ENCODE results near the gene OSBPL2.

Gene OSBPL2

DNA sequence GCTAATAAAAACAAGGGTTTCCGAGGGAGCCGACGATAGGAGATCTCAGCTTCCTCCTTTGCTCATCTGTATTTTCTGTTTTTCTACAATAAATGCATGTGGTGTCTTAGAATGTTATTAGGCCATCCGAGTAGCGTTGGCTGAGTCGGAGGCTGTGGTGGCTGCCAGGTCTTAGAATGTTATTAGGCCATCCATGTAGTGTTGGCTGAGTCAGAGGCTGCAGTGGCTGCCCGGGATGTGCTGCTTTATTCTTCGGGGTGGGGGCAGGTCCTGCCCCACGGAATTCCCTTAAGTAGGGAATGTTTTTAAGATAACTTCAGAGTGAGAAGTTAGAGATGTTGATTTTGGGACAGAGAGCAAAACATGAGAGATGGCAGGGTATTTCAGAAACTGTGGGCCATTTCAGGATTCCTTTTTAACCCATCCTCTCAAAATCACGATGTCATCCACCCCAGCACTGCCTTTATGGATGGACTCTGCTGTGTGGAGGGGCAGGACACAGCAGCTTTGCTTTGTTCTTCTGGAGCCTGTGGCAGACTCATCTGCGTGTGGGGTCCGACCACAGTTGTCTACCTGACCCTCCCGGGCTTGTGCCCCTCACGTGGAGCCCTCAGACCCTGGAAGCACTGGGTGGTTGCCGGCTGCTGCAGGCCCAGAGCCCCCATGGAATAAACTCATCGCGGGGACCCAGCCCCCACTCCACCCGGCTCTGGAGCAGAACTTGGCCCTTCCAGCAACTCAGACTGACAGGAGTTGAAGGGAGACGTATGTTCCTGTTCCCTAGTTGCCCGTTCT lies 20.4 kb downstream of the OSBPL2 start:
- Histone ChIP-seq H3K36me3 (ENCODE audit: control insufficient read depth, insufficient read depth, low read length) (peaks cover 37% of the 10 kb centered on the region), H3K9me3 (ENCODE audit: control insufficient read depth, insufficient read depth, low read length) (no peaks in the 10 kb centered on the region), H3K9ac (ENCODE audit: low read depth, low read length) (no peak overlapping the region)

DNA sequence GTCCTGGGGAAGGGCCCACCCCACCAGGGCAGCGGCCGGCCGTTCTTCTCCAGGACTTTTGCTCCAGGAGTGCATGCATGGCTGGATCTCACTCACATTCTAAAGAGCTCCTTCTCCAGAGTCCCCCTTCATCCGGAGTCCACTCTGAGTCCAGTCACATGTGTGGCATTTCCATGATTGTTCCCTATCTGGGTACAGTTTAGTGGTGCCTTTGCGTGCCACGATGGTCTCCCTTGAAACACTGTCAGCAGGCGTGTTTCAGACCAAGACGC lies 20.9 kb downstream of the OSBPL2 start:
- Histone ChIP-seq H3K36me3 (ENCODE audit: control insufficient read depth, insufficient read depth, low read length) (peaks cover 41% of the 10 kb centered on the region), H3K4me1 (ENCODE audit: control insufficient read depth, insufficient read depth, low read length) (no peaks in the 10 kb centered on the region), H3K9me3 (ENCODE audit: control insufficient read depth, insufficient read depth, low read length) (no peaks in the 10 kb centered on the region), H3K9ac (ENCODE audit: low read depth, low read length) (no peak overlapping the region), H3K4me3 (ENCODE audit: low read depth, low read length) (no peak overlapping the region), H3K27me3 (ENCODE audit: control insufficient read depth, insufficient read depth, low read length) (no peaks in the 10 kb centered on the region)

More for the DNA sequence above, 20.4 kb downstream of the OSBPL2 start:
- H3K4me1 ChIP-seq (ENCODE audit: control insufficient read depth, insufficient read depth, low read length) = no peaks in the 10 kb centered on the region
- H3K4me3 ChIP-seq (ENCODE audit: low read depth, low read length) = no peak overlapping the region
- H3K27me3 ChIP-seq (ENCODE audit: control insufficient read depth, insufficient read depth, low read length) = no peaks in the 10 kb centered on the region

DNA sequence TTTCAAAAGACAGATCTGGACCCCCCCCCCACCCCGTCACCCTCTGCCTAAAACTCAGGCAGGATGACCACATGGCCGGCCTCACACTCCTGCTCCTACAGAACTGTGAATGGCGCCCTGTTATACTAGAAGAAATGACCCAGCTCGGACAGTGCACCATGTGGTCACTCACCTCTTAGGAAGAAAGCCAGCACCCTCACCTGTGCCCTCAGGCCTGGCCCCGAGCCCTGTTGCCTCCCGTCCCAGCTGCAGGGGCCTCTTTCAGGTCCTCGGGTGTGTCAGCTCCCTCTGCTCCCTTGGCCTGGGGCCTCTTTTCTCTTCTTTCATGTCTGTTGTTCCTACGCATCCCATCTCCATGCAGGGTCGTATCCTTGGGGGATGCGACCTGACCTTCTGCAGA lies 23.7 kb downstream of the OSBPL2 start:
- Histone ChIP-seq H3K4me1 (ENCODE audit: control insufficient read depth, insufficient read depth, low read length) (no peaks in the 10 kb centered on the region), H3K9me3 (ENCODE audit: control insufficient read depth, insufficient read depth, low read length) (no peaks in the 10 kb centered on the region), H3K36me3 (ENCODE audit: control insufficient read depth, insufficient read depth, low read length) (peaks cover 46% of the 10 kb centered on the region), H3K27me3 (ENCODE audit: control insufficient read depth, insufficient read depth, low read length) (no peaks in the 10 kb centered on the region), H3K9ac (ENCODE audit: low read depth, low read length) (no peak overlapping the region), H3K4me3 (ENCODE audit: low read depth, low read length) (no peak overlapping the region)

DNA sequence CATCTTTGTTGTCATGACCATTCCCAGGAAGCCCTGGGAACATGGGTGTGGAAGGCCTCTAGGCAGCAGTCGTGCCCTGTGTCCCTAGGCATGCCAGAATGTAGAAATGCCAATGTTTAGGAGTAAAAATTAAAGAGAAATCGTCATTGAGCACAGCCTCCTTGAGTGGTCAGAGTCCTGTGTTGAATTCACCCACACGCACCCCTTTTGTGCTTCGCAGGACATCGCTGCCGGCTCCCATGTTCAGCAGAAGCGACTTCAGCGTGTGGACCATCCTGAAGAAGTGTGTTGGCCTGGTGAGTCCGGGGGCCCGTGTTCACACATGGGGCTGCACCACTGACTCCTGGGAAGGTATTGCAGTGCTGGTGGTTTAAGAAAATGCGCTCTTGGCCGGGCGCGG lies 25.1 kb downstream of the OSBPL2 start:
- no peaks in the 10 kb centered on the region for H3K9me3 ChIP-seq (ENCODE audit: control insufficient read depth, insufficient read depth, low read length)
- no peak overlapping the region for H3K4me3 ChIP-seq (ENCODE audit: low read depth, low read length)
- no peak overlapping the region for H3K9ac ChIP-seq (ENCODE audit: low read depth, low read length)
- peaks cover 46% of the 10 kb centered on the region for H3K36me3 ChIP-seq (ENCODE audit: control insufficient read depth, insufficient read depth, low read length)
- H3K4me1 ChIP-seq (ENCODE audit: control insufficient read depth, insufficient read depth, low read length) = no peaks in the 10 kb centered on the region
- no peaks in the 10 kb centered on the region for H3K27me3 ChIP-seq (ENCODE audit: control insufficient read depth, insufficient read depth, low read length)

DNA sequence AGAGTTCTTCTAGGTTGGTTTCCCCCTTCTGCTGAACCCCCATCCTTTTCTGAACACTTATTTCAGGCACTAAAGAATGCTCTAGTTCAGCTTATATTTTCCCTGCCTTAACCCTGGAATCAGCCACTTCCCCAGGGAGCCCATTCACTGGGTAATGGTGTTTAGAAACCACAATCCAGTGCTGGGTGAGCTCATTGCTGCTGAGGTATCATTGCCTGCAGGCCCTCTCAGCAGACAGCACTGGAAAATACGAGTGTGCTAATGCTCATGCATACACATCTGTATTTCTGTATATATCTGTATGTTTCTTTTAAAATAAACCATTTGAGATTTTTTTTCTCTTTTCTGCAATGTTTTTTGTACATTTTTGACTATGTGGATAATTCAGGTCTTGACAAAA lies 27.0 kb downstream of the OSBPL2 start:
- Histone ChIP-seq H3K27me3 (ENCODE audit: control insufficient read depth, insufficient read depth, low read length) (no peaks in the 10 kb centered on the region), H3K36me3 (ENCODE audit: control insufficient read depth, insufficient read depth, low read length) (peaks cover 34% of the 10 kb centered on the region), H3K4me3 (ENCODE audit: low read depth, low read length) (no peak overlapping the region), H3K9ac (ENCODE audit: low read depth, low read length) (no peak overlapping the region), H3K4me1 (ENCODE audit: control insufficient read depth, insufficient read depth, low read length) (no peaks in the 10 kb centered on the region), H3K9me3 (ENCODE audit: control insufficient read depth, insufficient read depth, low read length) (no peaks in the 10 kb centered on the region)

DNA sequence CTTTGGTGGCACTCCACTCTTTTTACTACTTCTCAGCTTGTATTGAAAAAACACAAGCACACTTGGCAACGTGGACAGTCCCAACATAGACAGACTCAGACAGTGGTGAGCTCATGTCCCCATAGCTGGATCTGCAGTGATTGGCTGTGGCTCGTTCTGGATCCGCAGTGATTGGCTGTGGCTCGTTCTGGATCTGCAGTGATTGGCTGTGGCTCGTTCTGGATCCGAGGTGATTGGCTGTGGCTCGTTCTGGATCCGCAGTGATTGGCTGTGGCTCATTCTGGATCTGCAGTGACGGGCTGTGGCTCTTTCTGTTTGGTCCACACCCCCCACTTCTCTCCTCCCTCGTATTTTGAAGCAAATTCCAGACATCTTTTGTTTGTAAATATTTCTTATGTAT lies 28.0 kb downstream of the OSBPL2 start:
- Histone ChIP-seq H3K36me3 (ENCODE audit: control insufficient read depth, insufficient read depth, low read length) (peaks cover 27% of the 10 kb centered on the region), H3K4me3 (ENCODE audit: low read depth, low read length) (no peak overlapping the region), H3K9ac (ENCODE audit: low read depth, low read length) (no peak overlapping the region), H3K9me3 (ENCODE audit: control insufficient read depth, insufficient read depth, low read length) (no peaks in the 10 kb centered on the region), H3K4me1 (ENCODE audit: control insufficient read depth, insufficient read depth, low read length) (no peaks in the 10 kb centered on the region), H3K27me3 (ENCODE audit: control insufficient read depth, insufficient read depth, low read length) (no peaks in the 10 kb centered on the region)

DNA sequence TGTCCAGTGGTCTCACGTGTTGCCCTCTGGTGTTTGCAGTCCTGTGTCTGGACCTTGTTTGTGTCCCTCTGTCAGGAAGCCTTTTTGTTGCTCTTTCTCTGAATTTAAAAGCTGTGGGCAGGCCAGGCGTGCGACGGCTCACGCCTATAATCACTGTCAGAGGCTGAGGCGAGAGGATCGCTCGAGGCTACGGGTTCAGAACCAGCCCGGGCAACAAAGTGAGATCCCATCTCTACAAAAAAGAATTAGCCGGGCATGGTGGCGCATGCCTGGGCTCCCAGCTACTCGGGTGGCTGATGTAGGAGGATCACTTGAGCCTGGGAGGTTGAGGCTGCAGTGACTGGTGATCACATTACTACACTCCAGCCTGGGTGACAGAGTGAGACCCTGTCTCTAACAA lies 28.5 kb downstream of the OSBPL2 start:
- no peak overlapping the region for H3K9ac ChIP-seq (ENCODE audit: low read depth, low read length)
- H3K4me3 ChIP-seq (ENCODE audit: low read depth, low read length) = no peak overlapping the region
- no peaks in the 10 kb centered on the region for H3K9me3 ChIP-seq (ENCODE audit: control insufficient read depth, insufficient read depth, low read length)
- no peaks in the 10 kb centered on the region for H3K27me3 ChIP-seq (ENCODE audit: control insufficient read depth, insufficient read depth, low read length)
- no peaks in the 10 kb centered on the region for H3K4me1 ChIP-seq (ENCODE audit: control insufficient read depth, insufficient read depth, low read length)
- H3K36me3 ChIP-seq (ENCODE audit: control insufficient read depth, insufficient read depth, low read length) = peaks cover 28% of the 10 kb centered on the region

DNA sequence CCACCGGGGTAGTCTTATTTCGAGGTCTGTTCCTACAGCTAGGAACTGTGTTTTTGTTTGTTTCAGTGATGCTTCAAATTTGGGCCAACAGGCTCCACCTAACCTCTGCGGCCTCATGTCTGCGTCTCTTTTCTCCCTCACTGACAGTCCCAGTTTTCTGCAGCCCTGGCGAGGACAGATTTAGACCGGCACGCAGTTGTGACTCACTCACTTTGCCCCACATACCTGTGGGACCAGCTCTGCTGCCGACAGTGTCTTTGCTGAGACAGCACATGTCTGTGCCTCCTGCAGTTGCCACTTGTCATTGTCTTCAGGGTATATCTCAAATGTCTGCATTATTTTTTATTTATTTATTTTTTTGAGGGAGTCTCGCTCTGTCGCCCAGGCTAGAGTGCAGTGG lies 29.2 kb downstream of the OSBPL2 start:
- Histone ChIP-seq H3K9ac (ENCODE audit: low read depth, low read length) (no peak overlapping the region), H3K36me3 (ENCODE audit: control insufficient read depth, insufficient read depth, low read length) (peaks cover 30% of the 10 kb centered on the region), H3K27me3 (ENCODE audit: control insufficient read depth, insufficient read depth, low read length) (no peaks in the 10 kb centered on the region), H3K9me3 (ENCODE audit: control insufficient read depth, insufficient read depth, low read length) (no peaks in the 10 kb centered on the region), H3K4me1 (ENCODE audit: control insufficient read depth, insufficient read depth, low read length) (no peaks in the 10 kb centered on the region), H3K4me3 (ENCODE audit: low read depth, low read length) (no peak overlapping the region)

DNA sequence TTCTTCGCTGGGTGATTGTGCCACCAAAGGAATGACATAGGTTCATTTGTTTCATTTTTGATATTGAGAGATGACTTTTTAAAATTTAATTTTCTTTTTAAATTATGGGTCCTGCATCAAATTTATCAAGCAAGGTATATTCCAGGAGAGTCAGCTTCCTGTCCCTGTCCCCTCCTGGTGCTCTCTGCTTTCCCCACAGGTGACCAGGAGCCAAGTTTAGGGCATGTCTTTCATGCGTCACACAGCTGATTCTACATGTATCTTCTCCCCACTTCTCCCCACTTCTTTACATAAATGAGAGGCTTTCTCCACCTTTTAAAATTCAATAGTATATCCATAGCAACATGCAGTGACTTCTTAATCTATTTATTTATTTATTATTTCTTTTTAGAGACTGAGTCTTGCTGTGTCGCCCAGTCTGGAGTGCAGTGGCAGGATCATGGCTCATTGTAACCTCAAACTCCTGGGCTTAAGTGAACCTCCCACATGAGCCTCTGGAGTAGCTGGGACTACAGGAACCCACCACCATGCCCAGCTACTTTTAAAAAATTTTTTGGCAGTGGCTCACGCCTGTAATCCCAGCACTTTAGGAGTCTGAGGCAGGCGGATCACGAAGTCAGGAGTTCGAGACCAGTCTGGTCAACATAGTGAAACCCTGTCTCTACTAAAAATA lies 30.0 kb downstream of the OSBPL2 start:
- Histone ChIP-seq H3K4me3 (ENCODE audit: low read depth, low read length) (no peak overlapping the region), H3K9ac (ENCODE audit: low read depth, low read length) (no peak overlapping the region), H3K36me3 (ENCODE audit: control insufficient read depth, insufficient read depth, low read length) (peaks cover 28% of the 10 kb centered on the region), H3K27me3 (ENCODE audit: control insufficient read depth, insufficient read depth, low read length) (no peaks in the 10 kb centered on the region), H3K9me3 (ENCODE audit: control insufficient read depth, insufficient read depth, low read length) (no peaks in the 10 kb centered on the region), H3K4me1 (ENCODE audit: control insufficient read depth, insufficient read depth, low read length) (no peaks in the 10 kb centered on the region)

DNA sequence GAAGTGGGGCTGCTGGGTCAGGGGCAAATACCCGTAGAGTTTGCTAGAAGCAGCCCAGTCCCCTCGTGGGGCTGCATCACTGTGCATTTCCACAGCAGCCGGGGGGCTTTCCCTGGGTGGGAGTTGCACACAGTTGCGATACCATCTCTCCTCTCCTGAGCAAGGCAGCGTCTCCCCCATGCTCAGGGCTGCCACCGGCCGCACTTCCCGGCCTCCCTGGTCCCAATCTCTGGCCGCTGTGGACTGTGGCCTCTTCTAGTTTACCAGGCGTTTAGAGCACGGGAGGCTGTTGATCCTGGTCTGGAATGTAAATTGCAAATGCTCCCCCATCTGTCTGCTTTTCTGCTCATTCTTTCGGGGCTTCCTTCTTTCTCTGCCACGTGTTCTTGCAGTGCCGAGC lies 31.1 kb downstream of the OSBPL2 start:
- no peaks in the 10 kb centered on the region for H3K4me1 ChIP-seq (ENCODE audit: control insufficient read depth, insufficient read depth, low read length)
- H3K9me3 ChIP-seq (ENCODE audit: control insufficient read depth, insufficient read depth, low read length) = no peaks in the 10 kb centered on the region
- H3K9ac ChIP-seq (ENCODE audit: low read depth, low read length) = no peak overlapping the region
- H3K36me3 ChIP-seq (ENCODE audit: control insufficient read depth, insufficient read depth, low read length) = peaks cover 25% of the 10 kb centered on the region
- no peak overlapping the region for H3K4me3 ChIP-seq (ENCODE audit: low read depth, low read length)
- no peaks in the 10 kb centered on the region for H3K27me3 ChIP-seq (ENCODE audit: control insufficient read depth, insufficient read depth, low read length)

DNA sequence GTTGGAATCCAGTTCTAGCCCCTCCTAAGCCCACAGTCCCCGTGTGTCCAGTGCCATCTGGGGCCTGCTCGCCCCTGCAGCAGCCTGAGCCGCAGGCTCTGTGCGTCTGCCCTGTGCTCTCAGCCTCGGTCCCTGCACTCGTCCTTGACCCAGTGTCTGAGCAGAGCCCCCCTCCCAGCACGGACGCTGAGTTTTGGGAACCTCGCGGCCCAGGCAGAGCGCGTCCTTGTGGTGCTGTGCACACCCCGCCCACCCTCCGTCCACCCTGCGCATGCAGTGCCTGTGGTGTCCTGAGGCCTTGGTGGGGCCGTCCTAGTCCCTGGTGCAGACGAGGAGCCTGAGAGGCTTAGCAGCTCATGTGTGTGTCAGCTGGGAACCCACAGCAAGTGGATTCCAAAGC lies 31.6 kb downstream of the OSBPL2 start:
- Histone ChIP-seq H3K36me3 (ENCODE audit: control insufficient read depth, insufficient read depth, low read length) (peaks cover 24% of the 10 kb centered on the region), H3K9ac (ENCODE audit: low read depth, low read length) (no peak overlapping the region), H3K4me3 (ENCODE audit: low read depth, low read length) (no peak overlapping the region), H3K27me3 (ENCODE audit: control insufficient read depth, insufficient read depth, low read length) (no peaks in the 10 kb centered on the region), H3K9me3 (ENCODE audit: control insufficient read depth, insufficient read depth, low read length) (no peaks in the 10 kb centered on the region), H3K4me1 (ENCODE audit: control insufficient read depth, insufficient read depth, low read length) (no peaks in the 10 kb centered on the region)

DNA sequence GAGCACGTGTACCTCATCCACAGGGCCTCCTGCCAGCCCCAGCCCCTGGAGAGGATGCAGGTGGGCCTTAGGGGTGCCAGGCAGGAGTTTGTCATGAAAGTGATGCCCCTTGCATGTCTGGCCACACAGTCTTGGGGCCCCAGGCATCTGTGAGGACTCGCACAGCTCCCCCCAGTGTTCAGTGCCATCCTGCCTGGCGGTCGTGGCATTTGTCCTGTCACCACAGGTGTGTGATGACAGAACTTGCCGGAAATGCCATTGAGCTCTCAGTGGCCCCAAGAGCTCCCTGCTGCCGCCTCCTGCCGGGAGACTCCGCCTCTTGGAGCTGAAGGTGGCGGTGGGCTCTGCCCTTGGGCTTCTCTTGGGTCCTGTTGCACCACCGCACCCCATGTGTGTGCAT lies 33.9 kb downstream of the OSBPL2 start:
- Histone ChIP-seq H3K9me3 (ENCODE audit: control insufficient read depth, insufficient read depth, low read length) (no peaks in the 10 kb centered on the region), H3K4me3 (ENCODE audit: low read depth, low read length) (no peak overlapping the region), H3K36me3 (ENCODE audit: control insufficient read depth, insufficient read depth, low read length) (peaks cover 21% of the 10 kb centered on the region), H3K27me3 (ENCODE audit: control insufficient read depth, insufficient read depth, low read length) (no peaks in the 10 kb centered on the region), H3K4me1 (ENCODE audit: control insufficient read depth, insufficient read depth, low read length) (no peaks in the 10 kb centered on the region), H3K9ac (ENCODE audit: low read depth, low read length) (no peak overlapping the region)
